Gastrocnemius medialis (tissue), 4 donors: ENCODE measurements around the gene MBTPS1. TPM values are rescaled to one million over a fixed set of nuclear protein-coding genes. Genes with fewer than 3 reads are reported as not detected.

Experiments used
- ATAC-seq, 2 donors: fragments of 150-250 bp; one replicate each; pipeline ENCODE4 v1.9.1; 2016
- DNase-seq, 2 donors: peaks; one replicate each; pipeline ENCODE4 v3.0.0-alpha.2; 2019
- H3K27ac ChIP-seq, 4 donors: fragments of 200-600 bp; sonication (generic); 1 replicate in 1 of 4; 2 replicates in 3 of 4; pipeline ENCODE4 v1.5.1; 2016 to 2018; ENCODE audit warnings: mild to moderate bottlenecking in 2 of 4, moderate library complexity in 1 of 4
- H3K27me3 ChIP-seq, 3 donors: fragments of 200-600 bp; sonication (generic) in 2 of 3; 1 replicate in 1 of 3; 2 replicates in 2 of 3; pipeline versions ENCODE4 v1.5.1 to v1.6.0; 2016 to 2019; ENCODE audit warnings: mild to moderate bottlenecking in 1 of 3, moderate library complexity in 1 of 3
- H3K36me3 ChIP-seq, 2 donors: fragments of 200-600 bp; sonication (generic) in 1 of 2; one replicate each; pipeline ENCODE4 v1.5.1; 2017 to 2018
- H3K4me1 ChIP-seq, 2 donors: fragments of 200-600 bp; sonication (generic) in 1 of 2; one replicate each; pipeline ENCODE4 v1.5.1; 2016 to 2017; ENCODE audit warnings: mild to moderate bottlenecking in 2 of 2
- H3K4me3 ChIP-seq, 4 donors: fragments of 200-600 bp; sonication (generic) in 3 of 4; 1 replicate in 1 of 4; 2 replicates in 3 of 4; pipeline ENCODE4 v1.5.1; 2016 to 2019; ENCODE audit warnings: mild to moderate bottlenecking in 2 of 4
- H3K9me3 ChIP-seq, 3 donors: fragments of 200-600 bp; sonication (generic) in 2 of 3; 1 replicate in 1 of 3; 2 replicates in 2 of 3; pipeline ENCODE4 v1.5.1; 2016 to 2019
- CTCF ChIP-seq, 5 experiments: fragments of 450-650 bp in 3 of 5; fragments of 200-600 bp in 2 of 5; sonication (generic) in 2 of 5; IDR thresholded peaks in 4 of 5; conservative IDR thresholded peaks in 1 of 5; 1 replicate in 4 of 5; 2 replicates in 1 of 5; pipeline ENCODE4 v1.5.1; 2016 to 2019; ENCODE audit warnings: antibody characterized with exemption in 5 of 5, mild to moderate bottlenecking in 3 of 5, moderate library complexity in 3 of 5
- POLR2A ChIP-seq, 2 donors: fragments of 450-650 bp; IDR thresholded peaks; one replicate each; pipeline ENCODE4 v1.6.1; 2017; ENCODE audit warnings: antibody characterized with exemption in 2 of 2, mild to moderate bottlenecking in 2 of 2, moderate library complexity in 2 of 2
- in situ Hi-C, 4 donors: fragments of 200-750 bp; cut with MboI; loops; one replicate each; pipeline versions ENCODE4 v1.15.0 to v1.8.0; 2017; ENCODE audit warnings: low sequenced_read_pairs in 4 of 4
- intact Hi-C: fragments of 100-400 bp; cut with DNase I; formaldehyde crosslinking; loops from one replicate; pipeline ENCODE4 v1.15.1; 2023; ENCODE audit warnings: low total_unique reads
- total RNA-seq, 4 donors: library from RNA; depleted of rRNA; stranded (reverse); fragments of >200 nt; gene quantifications; one replicate each; pipeline versions ENCODE4 v1.1.0 to v1.2.3, GENCODE V29; 2016

The MBTPS1 gene
- total RNA-seq, 4 donors from 2014 or later, result 28.8 to 44.3 (median 38.5) TPM

- Histone ChIP-seq H3K27ac (no peak overlapping the region), H3K4me3 (no peak overlapping the region), H3K4me1 (peaks cover 0 to 10% of the 10 kb centered on the region in 2 donors), H3K27me3 (peaks cover 0 to 4% (median 3%) of the 10 kb centered on the region in 3 donors), H3K9me3 (no peaks in the 10 kb centered on the region), H3K36me3 (no peaks in the 10 kb centered on the region)
- DNase-seq (no peak), ATAC-seq (no peak)
- in situ Hi-C loops (no loop called here), intact Hi-C loops (no loop called here)
- TF ChIP-seq CTCF (IDR thresholded peaks at IDR 0.05 in 4 of 5, conservative IDR thresholded peaks at IDR 0.05 in 1 of 5), result no peak
- no peak for TF ChIP-seq POLR2A (IDR thresholded peaks at IDR 0.05)
Measured at GRCh38 chr16:84038469-84038868, 78.3 kb downstream of the MBTPS1 start.

DNA sequence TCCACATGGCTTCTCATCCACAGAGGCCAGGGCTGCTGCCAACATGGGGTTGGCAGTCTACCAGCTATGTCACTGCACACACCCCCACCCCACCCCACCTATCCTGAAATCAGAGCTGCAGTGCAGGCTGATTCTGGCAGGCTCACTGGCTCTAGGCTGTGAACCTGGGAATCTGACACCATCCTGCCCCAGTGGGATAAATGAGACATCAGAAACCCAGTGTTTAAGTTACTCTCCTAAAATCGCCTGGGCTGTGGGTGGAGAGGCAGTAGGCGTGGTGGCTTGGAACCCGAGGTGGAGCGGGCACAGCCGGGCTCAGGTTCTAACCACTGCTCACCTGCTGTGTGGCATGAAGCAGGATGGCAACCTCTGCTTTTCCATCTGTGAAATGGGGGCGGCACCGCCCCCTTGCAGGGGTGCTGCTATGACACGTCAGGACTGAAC lies 79.7 kb downstream of the MBTPS1 start:
- intact Hi-C loops (no loop called here), in situ Hi-C loops (no loop called here)
- Histone ChIP-seq H3K36me3 (no peaks in the 10 kb centered on the region), H3K9me3 (no peaks in the 10 kb centered on the region), H3K27ac (no peak overlapping the region), H3K4me3 (no peak overlapping the region), H3K4me1 (peaks cover 0 to 10% of the 10 kb centered on the region in 2 donors), H3K27me3 (peaks cover 0 to 4% (median 3%) of the 10 kb centered on the region in 3 donors)
- no peak for TF ChIP-seq POLR2A (IDR thresholded peaks at IDR 0.05)
- TF ChIP-seq CTCF (IDR thresholded peaks at IDR 0.05 in 4 of 5, conservative IDR thresholded peaks at IDR 0.05 in 1 of 5), result no peak
- ATAC-seq (no peak), DNase-seq (no peak)

- H3K36me3 ChIP-seq, result no peaks in the 10 kb centered on the region
- in situ Hi-C loops (no loop called here), intact Hi-C loops (no loop called here)
- no peak overlapping the region for H3K4me3 ChIP-seq
- DNase-seq (no peak), ATAC-seq (no peak)
- no peaks in the 10 kb centered on the region for H3K9me3 ChIP-seq
- TF ChIP-seq POLR2A (IDR thresholded peaks at IDR 0.05), result no peak
- TF ChIP-seq CTCF (IDR thresholded peaks at IDR 0.05 in 4 of 5, conservative IDR thresholded peaks at IDR 0.05 in 1 of 5), result no peak
- H3K4me1 ChIP-seq, result peaks cover 0 to 10% of the 10 kb centered on the region in 2 donors
- peaks cover 0 to 4% (median 3%) of the 10 kb centered on the region in 3 donors for H3K27me3 ChIP-seq
- no peak overlapping the region for H3K27ac ChIP-seq
Measured at GRCh38 chr16:84036131-84036530, 80.6 kb downstream of the MBTPS1 start.

GRCh38 chr16:84034516-84034915 lies 82.2 kb downstream of the MBTPS1 start:
- ATAC-seq (no peak), DNase-seq (no peak)
- Histone ChIP-seq H3K36me3 (no peaks in the 10 kb centered on the region), H3K27ac (no peak overlapping the region), H3K27me3 (peaks cover 0 to 3% (median 0%) of the 10 kb centered on the region in 3 donors), H3K4me1 (no peaks in the 10 kb centered on the region), H3K4me3 (no peak overlapping the region), H3K9me3 (no peaks in the 10 kb centered on the region)
- intact Hi-C loops (no loop called here), in situ Hi-C loops (no loop called here)
- TF ChIP-seq POLR2A (IDR thresholded peaks at IDR 0.05) (no peak), CTCF (IDR thresholded peaks at IDR 0.05 in 4 of 5, conservative IDR thresholded peaks at IDR 0.05 in 1 of 5) (no peak)
